ENCODE results near the gene MICAL3. TPM values are rescaled to one million over a fixed set of nuclear protein-coding genes. Genes with fewer than 3 reads are reported as not detected.

Gene MICAL3
- total and polyA plus RNA-seq, 3 donors from 2014 or later = 103 to 106 (median 104) TPM

- no peaks in the 10 kb centered on the region for H3K36me3 ChIP-seq (ENCODE audit: low read depth, missing control alignments)
- H3K4me3 ChIP-seq = no peak overlapping the region
- H3K27ac ChIP-seq = peak overlapping the region; percentile 18 to 64
- WGBS, 2 donors = 83 to 85% methylated on average over 6 of the region's 6 CpGs
- intact Hi-C loops (cut with DNase I; ENCODE audit: low total_unique reads) = loop anchor here (10.0 kb wide), 1 partner anchor 64 kb away; no protein-coding TSS in a partner anchor
- no peaks in the 10 kb centered on the region for H3K27me3 ChIP-seq
- no peaks in the 10 kb centered on the region for H3K9me3 ChIP-seq
- DNase-seq = no peak
- TF ChIP-seq POLR2A (IDR thresholded peaks at IDR 0.05) = no peak
- TF ChIP-seq CTCF (IDR thresholded peaks at IDR 0.05) = no peak
- peaks cover 55% of the 10 kb centered on the region for H3K4me1 ChIP-seq
These were observed 103.2 kb downstream of the MICAL3 start for GRCh38 chr22:17920992-17921650.

- Histone ChIP-seq H3K4me3 (no peak overlapping the region), H3K27ac (peak overlapping the region; percentile 18 to 64), H3K4me1 (peaks cover 46% of the 10 kb centered on the region), H3K27me3 (no peaks in the 10 kb centered on the region), H3K9me3 (no peaks in the 10 kb centered on the region), H3K36me3 (ENCODE audit: low read depth, missing control alignments) (no peaks in the 10 kb centered on the region)
- intact Hi-C loops (cut with DNase I; ENCODE audit: low total_unique reads) = loop anchor here (10.0 kb wide), 1 partner anchor 65 kb away; no protein-coding TSS in a partner anchor
- WGBS, 2 donors = 46 to 51% methylated on average over 15 of the region's 15 CpGs
- no peak for TF ChIP-seq POLR2A (IDR thresholded peaks at IDR 0.05)
- no peak for TF ChIP-seq CTCF (IDR thresholded peaks at IDR 0.05)
- DNase-seq = peak; percentile 86
These were observed 104.2 kb downstream of the MICAL3 start for GRCh38 chr22:17920145-17920605.

GRCh38 chr22:17919276-17920144, 104.9 kb downstream of the MICAL3 start:
- intact Hi-C loops (cut with DNase I; ENCODE audit: low total_unique reads) = loop anchor here (10.0 kb wide), 1 partner anchor 65 kb away; no protein-coding TSS in a partner anchor
- H3K27me3 ChIP-seq = no peaks in the 10 kb centered on the region
- 62 to 86% methylated on average over 8 to 11 of the region's 11 CpGs for WGBS, 2 donors
- H3K9me3 ChIP-seq = no peaks in the 10 kb centered on the region
- DNase-seq = no peak
- TF ChIP-seq POLR2A (IDR thresholded peaks at IDR 0.05) = no peak
- TF ChIP-seq CTCF (IDR thresholded peaks at IDR 0.05) = no peak
- peaks cover 44% of the 10 kb centered on the region for H3K4me1 ChIP-seq
- H3K36me3 ChIP-seq (ENCODE audit: low read depth, missing control alignments) = no peaks in the 10 kb centered on the region
- H3K4me3 ChIP-seq = no peak overlapping the region
- H3K27ac ChIP-seq = peak overlapping the region; percentile 18 to 64

- no peaks in the 10 kb centered on the region for H3K9me3 ChIP-seq
- intact Hi-C loops (cut with DNase I; ENCODE audit: low total_unique reads) = no loop called here
- H3K27me3 ChIP-seq = no peaks in the 10 kb centered on the region
- peak overlapping the region in 1 of 2 donors; percentile 64 for H3K27ac ChIP-seq
- DNase-seq = no peak
- WGBS, 2 donors = 87 to 91% methylated on average over 5 of the region's 5 CpGs
- no peak for TF ChIP-seq CTCF (IDR thresholded peaks at IDR 0.05)
- no peaks in the 10 kb centered on the region for H3K36me3 ChIP-seq (ENCODE audit: low read depth, missing control alignments)
- H3K4me3 ChIP-seq = no peak overlapping the region
- H3K4me1 ChIP-seq = peaks cover 49% of the 10 kb centered on the region
These were observed 105.5 kb downstream of the MICAL3 start for GRCh38 chr22:17918840-17919239.

All from testis (tissue), 3 donors.